GM19240 (cell line): Measurements from ENCODE around the gene OR1N2.
"Not testable (repeated sequence)": the region's sequence is repeated elsewhere in the genome, so short reads cannot be mapped to it uniquely, and the experiment has no call there.

Experiments used
- DNase-seq: peaks from one replicate; pipeline ENCODE4 v3.0.0; 2011; ENCODE audit warnings: low spot score; ENCODE audit not compliant: insufficient read length

OR1N2 gene, protein sequence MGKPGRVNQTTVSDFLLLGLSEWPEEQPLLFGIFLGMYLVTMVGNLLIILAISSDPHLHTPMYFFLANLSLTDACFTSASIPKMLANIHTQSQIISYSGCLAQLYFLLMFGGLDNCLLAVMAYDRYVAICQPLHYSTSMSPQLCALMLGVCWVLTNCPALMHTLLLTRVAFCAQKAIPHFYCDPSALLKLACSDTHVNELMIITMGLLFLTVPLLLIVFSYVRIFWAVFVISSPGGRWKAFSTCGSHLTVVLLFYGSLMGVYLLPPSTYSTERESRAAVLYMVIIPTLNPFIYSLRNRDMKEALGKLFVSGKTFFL

GRCh38 chr9:122552812-122553211, at the start of gene OR1N2:
TSS of gene OR1N2 (plus strand) at chr9:122553112. CDS start at chr9:122553212, 100 bp downstream.
- no peak for DNase-seq

DNA sequence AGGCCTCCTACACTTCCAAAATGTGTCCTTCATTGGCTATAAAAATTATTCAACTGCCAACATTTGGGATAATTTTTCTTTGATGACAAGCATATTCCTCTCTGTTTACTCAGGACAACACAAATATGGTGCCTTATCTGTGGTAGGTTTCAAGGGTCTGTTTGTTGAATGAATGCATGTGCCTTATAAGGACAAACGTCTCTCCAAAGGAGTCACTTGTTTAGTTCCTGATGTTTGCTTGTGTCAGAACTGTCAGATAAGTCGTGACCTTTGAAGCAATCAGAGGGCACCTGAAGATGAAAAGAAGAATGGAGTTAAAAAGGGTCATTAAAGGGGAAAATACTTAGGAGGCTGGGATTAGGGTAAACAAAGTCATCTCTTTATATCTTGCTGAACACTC, 45.9 kb upstream of the OR1N2 start:
- no peak for DNase-seq

DNA sequence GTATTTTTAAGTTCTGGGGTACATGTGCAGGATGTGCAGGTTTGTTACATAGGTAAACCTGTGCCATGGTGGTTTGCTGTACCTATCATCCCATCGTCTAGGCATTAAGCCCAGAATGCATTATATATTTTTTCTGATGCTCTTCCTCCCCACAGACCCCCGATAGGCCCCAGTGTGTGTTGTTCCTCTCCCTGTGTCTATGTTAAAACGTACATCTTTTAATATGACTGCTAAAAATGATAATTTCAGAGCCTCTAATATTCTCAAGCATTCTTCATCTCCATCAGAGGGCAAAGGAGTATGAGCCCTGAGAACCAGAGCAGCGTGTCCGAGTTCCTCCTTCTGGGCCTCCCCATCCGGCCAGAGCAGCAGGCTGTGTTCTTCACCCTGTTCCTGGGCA, 42.4 kb upstream of the OR1N2 start, which contains the start of gene OR1J2:
OR1J2 (plus strand) TSS at position 301 of the 400 bp plus-strand sequence; CDS start at position 301, 0 bp downstream.
- DNase-seq, result no peak

DNA sequence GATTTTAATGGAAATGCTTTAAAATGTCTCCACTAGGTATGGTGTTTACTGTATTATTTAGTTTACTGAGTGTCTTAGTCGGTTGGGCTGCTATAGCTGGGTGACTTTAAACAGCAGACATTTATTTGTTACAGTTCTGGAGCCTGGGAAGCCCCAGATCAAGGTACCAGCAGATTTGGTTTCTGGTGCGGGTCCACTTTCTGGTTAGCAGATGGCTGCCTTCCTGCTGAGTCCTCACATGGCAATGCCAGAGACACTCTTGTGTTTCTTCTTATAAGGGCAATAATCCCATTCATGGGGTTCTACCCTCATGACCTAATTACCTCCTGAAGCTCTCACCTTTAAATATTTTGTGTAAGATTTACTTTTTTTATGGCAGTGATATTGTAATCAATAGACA, 34.7 kb upstream of the OR1N2 start:
- DNase-seq, result no peak

DNA sequence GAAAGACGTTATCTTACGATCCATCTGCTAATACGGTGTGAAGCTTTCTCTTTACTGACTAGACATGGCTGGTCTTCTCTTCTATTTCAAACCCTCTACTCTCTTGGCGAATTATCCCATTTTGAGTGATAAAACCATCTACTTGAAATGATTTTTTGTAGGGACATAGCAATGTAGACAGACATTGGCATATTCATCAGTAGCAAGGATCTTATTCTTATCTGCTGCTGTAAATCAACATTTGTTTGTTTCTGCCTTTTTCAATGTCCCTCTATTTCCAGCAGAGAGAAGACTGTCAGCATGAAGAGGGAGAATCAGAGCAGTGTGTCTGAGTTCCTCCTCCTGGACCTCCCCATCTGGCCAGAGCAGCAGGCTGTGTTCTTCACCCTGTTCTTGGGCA, 34.1 kb upstream of the OR1N2 start, which contains the start of gene OR1J4:
OR1J4 (plus strand) TSS at position 301 of the 400 bp plus-strand sequence; CDS start at position 301, 0 bp downstream.
- DNase-seq, result no peak

GRCh38 chr9:122519376-122519775, 33.5 kb upstream of the OR1N2 start:
- no peak for DNase-seq

DNA sequence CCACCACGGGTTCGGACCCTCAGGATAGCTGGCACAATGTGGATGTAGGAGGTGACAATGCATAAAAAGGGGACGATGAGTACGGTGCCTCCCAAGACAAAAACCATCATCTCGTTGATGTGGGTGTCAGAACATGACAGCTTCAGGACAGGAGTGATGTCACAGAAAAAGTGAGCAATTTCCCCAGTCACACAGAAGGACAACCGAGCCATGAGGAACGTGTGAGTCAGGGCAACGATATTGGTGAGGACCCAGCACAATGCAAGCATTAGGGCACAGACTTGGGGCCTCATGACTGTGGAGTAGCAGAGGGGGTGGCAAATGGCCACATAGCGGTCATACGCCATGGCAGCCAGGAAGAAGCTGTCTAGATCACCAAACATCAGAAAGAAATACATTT, 26.3 kb upstream of the OR1N2 start:
- DNase-seq, result no peak

GRCh38 chr9:122527193-122527592, 25.7 kb upstream of the OR1N2 start, which contains the start of gene OR1N1:
TSS of gene OR1N1 (minus strand) at chr9:122527293. CDS start at chr9:122527293, 0 bp downstream.
- DNase-seq, result no peak

DNA sequence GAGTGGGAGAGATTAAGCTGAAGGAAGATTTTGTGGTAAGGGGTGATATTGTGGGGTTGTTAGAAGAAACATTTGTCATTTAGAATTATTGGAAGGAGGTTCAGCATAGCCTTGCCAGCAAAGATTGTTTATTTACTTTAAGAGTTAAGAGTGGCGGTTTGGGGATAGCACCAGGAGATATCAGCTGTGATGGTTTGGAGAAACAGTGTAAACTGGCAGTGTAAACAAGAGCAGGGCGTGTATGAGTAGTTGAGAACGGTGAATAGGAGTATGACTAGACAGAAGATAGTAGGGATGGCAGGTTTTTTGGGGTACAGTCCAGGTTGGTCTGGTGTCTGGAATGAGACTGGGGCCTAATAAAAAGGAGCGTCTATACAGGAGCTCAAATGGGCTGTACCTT, 21.8 kb upstream of the OR1N2 start:
- DNase-seq, result not testable (repeated sequence)

DNA sequence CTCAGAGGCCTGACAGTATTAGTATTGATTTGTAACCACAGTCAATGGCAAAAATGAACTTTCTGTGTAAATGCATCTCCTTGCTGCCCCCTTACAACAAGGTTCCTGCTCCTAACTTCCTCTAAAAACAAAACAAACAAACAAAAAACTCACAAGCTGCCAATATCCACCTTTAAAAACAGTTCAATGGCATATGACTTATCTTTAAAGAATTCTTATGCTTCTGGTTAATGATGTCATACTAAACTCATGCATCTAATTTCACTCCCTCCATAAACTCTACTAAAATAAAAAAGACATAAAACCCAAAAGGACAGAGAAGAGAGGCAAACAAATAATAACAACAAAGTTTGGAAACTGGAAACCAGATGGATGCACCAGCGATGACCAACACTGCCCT, 16.8 kb upstream of the OR1N2 start:
- DNase-seq, result no peak

DNA sequence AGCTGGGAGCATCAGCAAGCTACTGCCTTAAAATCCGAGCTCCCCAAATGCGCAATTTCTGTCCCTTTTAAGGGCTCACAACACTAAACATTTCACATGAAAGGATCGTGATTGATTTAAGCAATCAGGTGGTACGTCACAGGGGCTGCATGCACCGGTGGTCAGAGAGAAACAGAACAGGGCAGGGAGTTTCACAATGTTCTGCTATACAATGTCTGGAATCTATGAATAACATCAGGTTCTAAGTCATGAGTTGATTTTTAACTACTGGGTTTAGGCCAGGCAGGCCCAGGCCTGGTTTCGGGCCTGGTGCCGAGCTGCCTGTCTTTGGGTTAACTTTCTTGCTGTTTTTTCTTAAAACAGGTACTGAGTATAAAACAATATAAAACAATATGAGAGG, 15.8 kb upstream of the OR1N2 start:
- not testable (repeated sequence) for DNase-seq

DNA sequence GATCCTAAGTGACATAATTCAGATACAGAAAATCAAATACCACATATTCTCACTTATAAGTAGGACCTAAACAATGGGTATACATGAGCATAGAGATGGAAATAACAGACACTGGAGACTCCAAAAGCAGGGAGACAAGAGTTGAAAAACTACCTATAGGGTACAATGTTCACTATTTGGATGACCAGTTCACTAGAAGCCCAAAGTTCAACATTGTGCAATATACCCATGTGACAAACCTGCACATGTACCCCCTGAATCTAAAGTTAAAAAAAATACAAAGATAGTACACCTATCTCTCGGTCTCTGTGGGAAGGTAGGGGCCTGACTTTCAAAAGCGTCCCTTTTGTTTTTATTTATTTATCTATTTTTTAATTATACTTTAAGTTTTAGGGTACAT, 14.2 kb upstream of the OR1N2 start:
- no peak for DNase-seq

DNA sequence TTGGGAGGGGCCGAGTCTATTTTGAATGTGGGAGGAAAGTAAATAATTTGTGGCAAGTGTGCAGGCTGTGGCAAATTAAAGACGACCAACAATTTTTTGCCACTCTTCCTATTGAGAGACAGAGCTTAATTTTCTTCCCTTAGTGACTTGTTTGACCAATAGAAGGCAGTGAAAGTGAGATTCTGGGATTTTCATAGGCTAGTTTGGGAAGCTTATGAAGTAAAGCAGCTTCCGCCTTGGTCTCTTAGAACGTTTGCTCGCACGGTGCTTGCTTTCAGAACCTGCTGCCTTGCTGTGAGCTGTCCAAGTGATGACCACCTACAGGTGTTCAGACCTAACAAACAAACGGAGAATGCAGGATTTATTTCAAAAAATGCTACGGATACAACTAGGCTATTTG, 6.7 kb upstream of the OR1N2 start:
- no peak for DNase-seq

GRCh38 chr9:122551371-122551770, 1.5 kb upstream of the OR1N2 start:
- no peak for DNase-seq

GRCh38 chr9:122561446-122561845, 8.5 kb downstream of the OR1N2 start:
- DNase-seq, result no peak

- DNase-seq, result no peak
These were observed 9.3 kb downstream of the OR1N2 start for GRCh38 chr9:122562134-122562760.

- no peak for DNase-seq
These were observed 15.0 kb downstream of the OR1N2 start for GRCh38 chr9:122567901-122568300.

- DNase-seq, result no peak
These were observed 19.5 kb downstream of the OR1N2 start for GRCh38 chr9:122572456-122572855.

GRCh38 chr9:122579874-122580273, 27.0 kb downstream of the OR1N2 start:
- DNase-seq, result no peak

GRCh38 chr9:122580360-122580759, 27.4 kb downstream of the OR1N2 start:
- DNase-seq, result no peak

DNA sequence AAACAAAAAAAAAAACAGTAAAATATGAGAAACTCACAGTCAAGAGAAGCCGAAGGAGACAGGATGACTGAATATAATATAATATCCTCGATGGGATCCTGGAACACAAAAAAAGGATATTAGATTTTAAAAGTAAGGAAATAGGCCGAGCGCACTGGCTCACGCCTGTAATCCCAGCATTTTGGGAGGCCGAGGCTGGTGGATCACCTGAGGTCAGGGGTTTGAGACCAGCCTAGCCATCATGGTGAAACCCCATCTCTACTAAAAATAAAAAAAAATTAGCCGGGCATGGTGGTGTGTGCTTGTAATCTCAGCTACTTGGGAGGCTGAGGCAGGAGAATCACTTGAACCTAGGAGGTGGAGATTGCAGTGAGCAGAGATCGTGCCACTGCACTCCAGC, 30.4 kb downstream of the OR1N2 start, which contains the start of gene OR1L8:
OR1L8 (minus strand) TSS at position 101 of the 400 bp plus-strand sequence. CDS start 14,907 bp downstream, outside the sequence.
- DNase-seq, result not testable (repeated sequence)
